GM19238 (cell line): ENCODE data around the gene CASP8AP2.
"Not testable (repeated sequence)": the region's sequence is repeated elsewhere in the genome, so short reads cannot be mapped to it uniquely, and the experiment has no call there.

ENCODE experiments used
- DNase-seq: peaks from one replicate; pipeline ENCODE4 v3.0.0; 2011; ENCODE audit warnings: low spot score; ENCODE audit not compliant: insufficient read length

CASP8AP2 gene

DNA sequence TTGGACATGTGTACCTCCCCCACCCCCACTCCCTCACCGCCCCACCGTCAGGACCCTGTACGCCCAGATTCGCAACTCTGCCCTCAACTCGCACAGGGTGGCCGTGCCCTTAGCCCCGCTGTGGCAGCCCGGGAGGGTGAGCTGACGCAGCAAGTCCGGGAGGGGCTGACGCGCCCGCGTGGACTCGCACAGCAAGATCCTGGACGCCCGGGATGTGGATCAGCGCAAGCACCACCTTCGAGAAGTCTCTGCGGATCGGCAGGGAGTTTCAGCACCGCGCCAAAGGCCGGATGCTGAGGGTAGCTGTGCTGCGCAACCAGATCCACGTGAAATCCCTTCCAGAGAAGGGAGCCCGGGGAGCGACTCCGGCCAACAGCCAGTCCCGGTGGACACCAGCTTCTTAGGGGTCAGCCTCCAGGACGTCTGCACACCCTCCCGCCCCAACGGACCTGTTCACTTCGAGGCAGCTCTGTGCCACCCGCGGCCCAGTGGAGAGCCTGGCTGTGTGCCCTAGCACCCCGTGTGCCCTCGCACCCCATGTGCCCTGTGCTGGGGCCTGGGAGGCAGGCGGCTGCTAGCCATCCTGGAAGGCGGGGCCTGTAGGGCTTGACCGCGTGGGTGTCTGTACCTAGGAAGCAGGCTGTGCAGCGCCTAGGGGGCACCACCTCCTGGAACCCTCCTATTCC is 57.9 kb downstream of the CASP8AP2 start:
- DNase-seq, result no peak

DNA sequence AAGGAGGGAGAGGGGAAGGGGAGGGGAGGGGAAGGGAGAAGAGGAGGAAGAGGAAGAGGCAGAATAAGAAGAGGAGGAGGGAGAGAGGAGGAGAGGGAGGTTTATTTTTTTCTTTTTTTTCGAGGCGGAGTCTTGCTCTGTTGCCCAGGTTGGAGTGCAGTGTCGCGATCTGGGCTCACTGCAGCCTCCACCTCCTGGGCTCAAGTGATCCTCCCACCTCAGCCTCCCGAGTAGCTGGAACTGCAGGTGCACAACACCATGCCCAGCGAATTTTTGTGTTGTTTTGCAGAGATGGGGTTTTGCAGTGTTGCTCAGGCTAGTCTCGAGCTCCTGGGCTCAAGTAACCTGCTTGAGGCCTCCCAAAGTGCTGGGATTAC is 58.4 kb downstream of the CASP8AP2 start:
- DNase-seq, result no peak

DNA sequence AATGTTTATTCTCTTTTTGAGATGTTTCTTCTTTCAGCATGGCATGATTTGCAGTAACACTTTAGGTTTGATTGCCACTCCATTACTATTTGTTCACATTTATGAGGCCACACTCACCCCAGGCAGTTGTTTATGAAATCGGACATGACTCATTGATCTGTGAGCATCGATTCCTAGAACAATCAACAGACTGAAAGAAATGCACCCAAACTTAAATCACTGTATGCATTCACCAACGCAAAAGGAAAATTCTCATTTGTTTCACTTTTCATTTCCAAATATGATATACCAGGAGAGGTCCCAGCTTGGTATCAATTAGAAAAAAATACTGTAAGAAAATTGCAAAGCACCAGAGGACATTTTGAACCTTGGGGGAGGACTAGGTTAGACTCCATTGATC is 59.2 kb downstream of the CASP8AP2 start:
- no peak for DNase-seq

DNA sequence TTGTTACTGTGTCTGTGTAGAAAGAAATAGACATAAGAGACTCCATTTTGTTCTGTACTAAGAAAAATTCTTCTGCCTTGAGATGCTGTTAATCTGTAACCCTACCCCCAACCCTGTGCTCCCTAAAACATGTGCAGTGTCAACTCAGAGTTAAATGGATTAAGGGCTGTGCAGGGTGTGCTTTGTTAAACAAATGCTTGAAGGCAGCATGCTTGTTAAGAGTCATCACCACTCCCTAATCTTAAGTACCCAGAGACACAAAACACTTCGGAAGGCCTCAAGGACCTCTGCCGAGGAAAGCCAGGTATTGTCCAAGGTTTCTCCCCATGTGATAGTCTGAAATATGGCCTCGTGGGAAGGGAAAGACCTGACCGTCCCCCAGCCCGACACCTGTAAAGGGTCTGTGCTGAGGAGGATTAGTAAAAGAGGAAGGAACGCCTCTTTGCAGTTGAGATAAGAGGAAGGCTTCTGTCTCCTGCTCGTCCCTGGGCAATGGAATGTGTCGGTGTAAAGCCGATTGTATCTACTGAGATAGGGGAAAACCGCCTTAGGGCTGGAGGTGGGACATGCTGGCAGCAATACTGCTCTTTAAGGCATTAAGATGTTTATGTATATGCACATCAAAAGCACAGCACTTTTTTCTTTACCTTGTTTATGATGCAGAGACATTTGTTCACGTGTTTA is 61.3 kb downstream of the CASP8AP2 start:
- DNase-seq, result not testable (repeated sequence)

DNA sequence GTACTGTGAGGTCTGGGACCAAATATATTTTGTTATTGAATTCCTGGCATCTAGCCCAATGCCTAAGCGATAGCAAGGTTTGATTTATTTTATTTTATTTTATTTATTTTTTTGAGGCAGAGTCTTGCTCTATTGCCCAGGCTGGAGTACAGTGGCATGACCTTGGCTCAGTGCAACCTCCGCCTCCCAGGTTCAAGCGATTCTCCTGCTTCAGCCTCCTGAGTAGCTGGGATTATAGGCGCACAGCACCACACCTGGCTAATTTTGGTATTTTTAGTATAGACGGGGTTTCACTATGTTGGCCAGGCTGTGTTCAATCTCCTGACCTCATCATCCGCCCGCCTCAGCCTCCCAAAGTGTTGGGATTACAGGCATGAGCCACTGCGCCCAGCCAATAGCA is 62.9 kb downstream of the CASP8AP2 start:
- not testable (repeated sequence) for DNase-seq

DNA sequence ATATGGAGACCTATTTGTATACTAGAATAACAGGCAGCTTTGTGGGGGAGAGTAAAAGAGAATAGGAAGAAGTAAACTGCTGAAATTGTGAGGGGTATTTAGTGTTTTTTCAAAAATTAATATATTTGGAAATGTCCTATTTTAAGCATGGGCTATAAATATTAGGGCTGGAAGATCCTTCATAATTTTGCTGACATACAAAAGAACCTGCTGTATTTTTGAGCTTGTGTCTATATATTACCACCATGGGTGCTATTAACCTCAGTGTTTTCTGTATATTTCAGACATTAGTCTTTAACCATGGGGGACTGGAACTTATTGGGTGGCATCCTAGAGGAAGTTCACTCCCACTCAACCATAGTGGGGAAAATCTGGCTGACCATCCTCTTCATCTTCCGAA is 64.5 kb downstream of the CASP8AP2 start, which contains the start of gene GJA10:
GJA10 (plus strand) TSS at position 301 of the 400 bp plus-strand sequence; CDS start at position 301, 0 bp downstream.
- no peak for DNase-seq

DNA sequence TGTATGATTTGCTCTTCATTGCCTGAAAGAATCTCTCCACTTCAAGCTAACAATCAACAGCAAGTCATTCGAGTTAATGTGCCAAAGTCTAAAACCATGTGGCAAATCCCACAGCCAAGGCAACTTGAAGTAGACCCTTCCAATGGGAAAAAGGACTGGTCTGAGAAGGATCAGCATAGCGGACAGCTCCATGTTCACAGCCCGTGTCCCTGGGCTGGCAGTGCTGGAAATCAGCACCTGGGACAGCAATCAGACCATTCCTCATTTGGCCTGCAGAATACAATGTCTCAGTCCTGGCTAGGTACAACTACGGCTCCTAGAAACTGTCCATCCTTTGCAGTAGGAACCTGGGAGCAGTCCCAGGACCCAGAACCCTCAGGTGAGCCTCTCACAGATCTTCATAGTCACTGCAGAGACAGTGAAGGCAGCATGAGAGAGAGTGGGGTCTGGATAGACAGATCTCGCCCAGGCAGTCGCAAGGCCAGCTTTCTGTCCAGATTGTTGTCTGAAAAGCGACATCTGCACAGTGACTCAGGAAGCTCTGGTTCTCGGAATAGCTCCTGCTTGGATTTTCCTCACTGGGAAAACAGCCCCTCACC is 65.7 kb downstream of the CASP8AP2 start:
- DNase-seq, result no peak

DNA sequence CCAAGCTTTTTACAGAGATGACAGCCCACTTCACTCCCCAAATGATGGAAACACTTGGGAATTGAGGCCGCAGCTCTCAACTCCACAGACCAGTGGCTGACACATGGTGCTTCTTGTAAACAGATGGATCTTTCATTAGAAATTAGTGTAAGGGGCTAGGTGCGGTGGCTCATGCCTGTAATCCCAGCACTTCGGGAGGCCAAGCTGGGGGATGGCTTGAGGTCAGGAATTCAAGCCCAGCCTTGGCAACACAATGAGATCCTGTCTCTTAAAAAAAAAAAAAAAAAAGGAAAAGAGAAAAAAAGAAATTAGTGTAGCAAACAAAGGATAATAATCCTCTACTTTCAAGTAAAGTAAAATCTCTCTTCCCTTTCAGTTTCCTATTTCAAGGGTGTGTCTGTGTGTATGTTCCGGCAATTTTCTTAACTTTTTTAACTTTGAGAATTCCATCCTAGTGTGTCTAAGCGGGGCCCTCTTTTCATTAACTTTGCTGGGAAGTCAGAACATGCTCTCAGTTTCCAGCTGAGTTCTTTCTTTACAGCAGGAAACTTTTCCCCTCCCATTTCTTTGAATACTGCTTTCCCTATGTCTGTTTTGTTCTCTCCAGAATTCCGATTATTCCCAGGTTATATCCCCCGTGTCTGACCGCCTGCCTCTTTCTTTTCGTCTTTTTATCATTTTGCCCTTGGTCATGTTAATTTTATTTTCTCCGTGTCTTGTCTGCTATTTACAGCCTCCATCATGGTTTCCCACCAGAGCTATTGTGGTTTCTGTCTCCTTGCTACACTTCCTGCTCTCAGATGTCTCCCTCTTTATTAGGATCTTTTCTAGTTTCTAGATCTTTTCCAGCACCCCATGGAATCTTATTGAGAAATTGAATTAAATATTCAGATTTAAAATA is 80.6 kb downstream of the CASP8AP2 start:
- DNase-seq, result not testable (repeated sequence)

DNA sequence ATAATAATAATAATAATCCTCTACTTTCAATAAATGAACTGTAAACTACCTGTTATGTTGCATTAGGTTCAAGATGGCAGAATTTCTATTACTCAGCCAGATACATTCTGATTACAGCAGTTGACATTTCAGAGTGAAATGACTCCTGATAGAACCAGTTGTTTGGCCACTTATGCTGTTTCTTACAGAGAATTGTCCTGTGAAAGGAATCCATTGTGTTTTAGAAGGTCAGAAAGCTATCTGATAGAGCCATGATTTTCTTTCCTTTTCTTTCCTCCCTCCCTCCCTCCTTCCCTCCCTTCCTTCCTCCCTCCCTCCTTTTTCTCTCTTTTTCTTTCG is 81.2 kb downstream of the CASP8AP2 start:
- no peak for DNase-seq

DNA sequence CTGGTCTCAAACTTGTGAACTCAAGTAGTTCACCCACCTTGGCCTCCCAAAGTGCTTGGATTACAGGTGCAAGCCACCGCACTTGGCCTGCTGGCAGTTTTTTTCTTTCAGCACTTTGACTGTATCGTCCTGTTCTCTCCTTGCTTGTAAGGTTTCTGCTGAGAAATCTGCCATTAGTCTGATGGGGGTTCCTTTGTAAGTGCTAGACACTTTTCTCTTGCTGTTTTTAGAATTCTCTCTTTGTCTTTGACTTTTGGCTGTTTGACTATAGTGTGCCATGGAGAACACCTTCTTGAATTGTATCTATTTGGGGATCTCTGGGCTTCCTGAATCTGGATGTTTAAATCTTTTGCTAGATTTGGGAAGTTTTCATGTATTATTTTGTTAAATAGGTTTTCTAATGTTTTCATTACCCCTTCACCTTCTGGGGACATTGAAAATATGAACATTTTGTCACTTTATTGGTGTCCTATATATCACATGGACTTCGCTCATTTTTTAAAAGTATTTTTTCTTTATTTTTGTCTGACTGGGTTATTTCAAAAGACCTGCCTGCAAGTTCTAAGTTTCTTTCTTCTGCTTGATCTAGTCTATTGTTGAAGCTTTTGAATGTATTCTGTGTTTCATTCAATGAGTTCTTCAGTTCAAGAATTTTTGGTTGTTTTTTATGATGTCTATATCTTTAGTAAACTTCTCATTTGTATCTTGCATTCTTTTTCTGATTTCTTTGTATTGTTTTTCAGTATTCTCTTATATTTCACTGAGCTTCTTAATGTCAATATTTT is 86.6 kb downstream of the CASP8AP2 start:
- DNase-seq, result no peak

DNA sequence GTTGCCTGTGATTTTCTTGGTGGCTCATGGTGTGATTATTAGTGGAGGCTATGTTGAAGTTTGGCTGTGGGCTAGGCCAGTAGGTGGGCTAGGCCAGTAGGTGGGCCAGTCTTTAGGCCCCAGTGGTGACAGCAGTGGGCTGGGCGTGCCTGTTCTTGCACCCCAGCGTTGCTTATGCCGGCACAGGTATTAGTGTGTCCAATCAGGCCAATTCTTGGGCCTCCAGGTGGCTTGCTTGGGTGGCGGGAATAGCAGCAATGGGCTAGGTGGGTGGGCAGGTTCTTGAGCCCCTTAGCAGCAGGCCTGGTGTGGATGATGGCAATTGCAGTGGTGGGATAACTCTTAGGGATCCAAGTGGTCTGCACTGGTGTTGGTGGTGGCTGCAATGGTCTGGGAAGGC is 87.5 kb downstream of the CASP8AP2 start:
- no peak for DNase-seq

DNA sequence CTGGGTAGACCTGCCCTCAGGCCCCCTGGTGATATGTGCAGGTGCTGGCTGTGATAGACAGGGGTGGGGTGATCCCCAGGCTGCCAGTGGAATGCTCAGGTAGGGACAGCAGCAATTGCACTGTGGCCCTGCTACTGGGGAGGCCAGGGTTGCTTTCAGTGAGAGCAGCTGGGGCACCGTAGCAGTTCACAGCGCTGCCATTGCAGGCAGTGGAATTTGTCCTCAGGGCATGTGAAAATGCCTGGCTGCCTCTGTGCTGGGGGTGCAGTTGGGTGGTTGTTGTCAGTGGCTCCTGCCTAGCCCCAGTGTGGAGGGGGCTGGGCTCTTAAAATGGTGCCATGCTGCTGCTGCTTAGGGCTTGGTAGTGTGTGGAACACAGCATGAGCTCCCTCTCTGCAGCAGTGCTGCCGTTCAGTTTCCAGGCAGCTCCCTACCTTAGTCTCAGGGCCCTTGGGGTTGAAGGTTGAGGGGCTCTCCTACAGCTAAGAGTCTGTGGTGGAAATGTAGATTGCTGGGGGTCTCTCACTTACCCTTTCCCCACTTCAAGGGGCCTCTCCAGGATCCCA is 88.2 kb downstream of the CASP8AP2 start:
- no peak for DNase-seq
